ENCODE results near the gene C19orf33. TPM values are rescaled to one million over a fixed set of nuclear protein-coding genes. Genes with fewer than 3 reads are reported as not detected.

The C19orf33 gene
- total RNA-seq, 2 experiments from 2014 or later, result not detected

DNA sequence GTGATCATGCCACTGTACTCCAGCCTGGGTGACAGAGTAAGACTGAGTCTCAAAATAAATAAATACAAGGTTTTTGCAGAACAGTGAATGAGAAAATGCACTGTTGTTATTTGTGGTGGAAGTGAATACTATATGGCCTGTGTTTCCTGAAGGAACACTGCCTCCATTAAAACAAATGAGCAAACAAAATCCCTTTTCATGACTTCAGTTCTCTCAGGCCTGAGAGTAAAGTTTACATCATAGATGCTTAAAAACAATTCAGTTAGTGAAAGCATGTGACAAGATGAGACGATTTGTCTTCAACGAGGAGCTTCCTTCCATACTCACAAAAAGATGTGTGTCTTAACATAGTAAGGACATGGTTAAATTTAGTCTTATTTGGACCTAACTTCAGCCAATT is 25.3 kb upstream of the C19orf33 start:
- no peaks in the 10 kb centered on the region for H3K9me2 ChIP-seq (ENCODE audit: insufficient read depth, low read length)
- no peaks in the 10 kb centered on the region for H4K20me1 ChIP-seq (ENCODE audit: insufficient read depth, low read length)
- H2AFZ ChIP-seq (ENCODE audit: low read length), result no peak overlapping the region
- H3K36me3 ChIP-seq (ENCODE audit: insufficient read depth, low read length), result no peaks in the 10 kb centered on the region
- intact Hi-C loops (cut with micrococcal nuclease; ENCODE audit: unreplicated experiment), result no loop called here
- H3K27ac ChIP-seq (ENCODE audit: low read depth, low read length, poor library complexity, severe bottlenecking), result no peak overlapping the region
- H3K79me2 ChIP-seq (ENCODE audit: insufficient read depth, low read depth, low read length), result no peaks in the 10 kb centered on the region
- H3K4me1 ChIP-seq (ENCODE audit: insufficient read depth, low read length, poor library complexity, severe bottlenecking), result peaks cover 6% of the 10 kb centered on the region
- CTCF ChIA-PET (ENCODE audit: unreplicated experiment), result no interaction called here
- no peak overlapping the region for H3K4me2 ChIP-seq (ENCODE audit: low read length)
- no peak for DNase-seq (ENCODE audit: low spot score)
- no TSS peak for BruUV-seq (replicated peaks)
- TF ChIP-seq EZH2phosphoT487 (IDR thresholded peaks at IDR 0.05; ENCODE audit: borderline replicate concordance, low read depth, low read length), result no peak
- TF ChIP-seq, protein P1, sequence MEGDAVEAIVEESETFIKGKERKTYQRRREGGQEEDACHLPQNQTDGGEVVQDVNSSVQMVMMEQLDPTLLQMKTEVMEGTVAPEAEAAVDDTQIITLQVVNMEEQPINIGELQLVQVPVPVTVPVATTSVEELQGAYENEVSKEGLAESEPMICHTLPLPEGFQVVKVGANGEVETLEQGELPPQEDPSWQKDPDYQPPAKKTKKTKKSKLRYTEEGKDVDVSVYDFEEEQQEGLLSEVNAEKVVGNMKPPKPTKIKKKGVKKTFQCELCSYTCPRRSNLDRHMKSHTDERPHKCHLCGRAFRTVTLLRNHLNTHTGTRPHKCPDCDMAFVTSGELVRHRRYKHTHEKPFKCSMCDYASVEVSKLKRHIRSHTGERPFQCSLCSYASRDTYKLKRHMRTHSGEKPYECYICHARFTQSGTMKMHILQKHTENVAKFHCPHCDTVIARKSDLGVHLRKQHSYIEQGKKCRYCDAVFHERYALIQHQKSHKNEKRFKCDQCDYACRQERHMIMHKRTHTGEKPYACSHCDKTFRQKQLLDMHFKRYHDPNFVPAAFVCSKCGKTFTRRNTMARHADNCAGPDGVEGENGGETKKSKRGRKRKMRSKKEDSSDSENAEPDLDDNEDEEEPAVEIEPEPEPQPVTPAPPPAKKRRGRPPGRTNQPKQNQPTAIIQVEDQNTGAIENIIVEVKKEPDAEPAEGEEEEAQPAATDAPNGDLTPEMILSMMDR (conservative IDR thresholded peaks at IDR 0.05; ENCODE audit: low read length), result no peak
- H3K9me3 ChIP-seq (ENCODE audit: low read length), result no peaks in the 10 kb centered on the region
- POLR2A ChIA-PET, result no interaction called here
- H3K4me3 ChIP-seq (ENCODE audit: low read depth, low read length, poor library complexity, severe bottlenecking), result no peak overlapping the region

DNA sequence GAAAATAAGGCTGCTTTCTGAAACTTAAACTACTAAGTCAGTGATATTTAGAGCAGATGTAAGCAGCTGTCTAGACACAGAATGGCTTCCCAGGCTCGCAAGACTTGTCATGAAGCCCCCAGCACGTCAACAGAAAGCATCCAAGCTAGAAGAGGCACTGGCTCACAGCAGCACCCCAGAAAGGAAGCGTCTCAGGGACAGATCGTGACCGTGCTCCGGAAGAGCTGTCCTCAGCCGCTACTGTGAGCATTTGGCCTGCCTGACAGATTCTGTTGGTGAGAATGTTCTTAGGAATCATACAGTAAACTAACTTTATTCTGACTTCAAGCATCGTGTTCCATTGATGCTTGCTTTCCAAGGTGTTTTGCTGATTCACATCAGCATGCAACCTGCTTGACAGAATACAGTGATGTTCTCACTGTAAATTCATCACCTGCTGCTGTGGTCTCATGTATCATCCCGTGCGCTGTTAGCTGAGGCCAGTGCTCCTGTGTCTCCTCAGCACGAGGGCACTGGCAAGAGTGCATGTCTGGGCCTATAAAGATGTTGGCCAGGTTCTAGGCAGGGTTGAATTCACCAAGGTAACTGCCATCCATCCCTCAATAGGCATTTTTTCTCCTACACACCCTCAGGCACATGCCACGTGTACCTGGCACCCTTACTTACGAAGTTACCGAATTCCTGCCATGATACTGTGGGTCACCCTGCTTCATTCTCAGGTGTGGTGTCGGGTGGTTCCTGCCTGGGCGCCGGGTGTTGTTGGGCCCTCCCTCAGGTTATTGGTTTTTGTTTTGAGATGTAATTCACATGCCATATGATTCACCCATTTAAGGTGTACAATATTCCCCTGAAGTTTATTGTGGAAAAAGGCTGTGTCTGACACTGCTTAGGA is 23.8 kb upstream of the C19orf33 start:
- no peaks in the 10 kb centered on the region for H4K20me1 ChIP-seq (ENCODE audit: insufficient read depth, low read length)
- no peak overlapping the region for H3K4me3 ChIP-seq (ENCODE audit: low read depth, low read length, poor library complexity, severe bottlenecking)
- H3K27ac ChIP-seq (ENCODE audit: low read depth, low read length, poor library complexity, severe bottlenecking), result no peak overlapping the region
- peaks cover 19% of the 10 kb centered on the region for H3K4me1 ChIP-seq (ENCODE audit: insufficient read depth, low read length, poor library complexity, severe bottlenecking)
- ChIA-PET CTCF (ENCODE audit: unreplicated experiment) (no interaction called here), POLR2A (no interaction called here)
- H3K79me2 ChIP-seq (ENCODE audit: insufficient read depth, low read depth, low read length), result no peaks in the 10 kb centered on the region
- no peak for DNase-seq (ENCODE audit: low spot score)
- no peak for TF ChIP-seq EZH2phosphoT487 (IDR thresholded peaks at IDR 0.05; ENCODE audit: borderline replicate concordance, low read depth, low read length)
- TF ChIP-seq, protein P1 (conservative IDR thresholded peaks at IDR 0.05; ENCODE audit: low read length), result no peak
- intact Hi-C loops (cut with micrococcal nuclease; ENCODE audit: unreplicated experiment), result no loop called here
- H3K4me2 ChIP-seq (ENCODE audit: low read length), result no peak overlapping the region
- no peak overlapping the region for H2AFZ ChIP-seq (ENCODE audit: low read length)
- BruUV-seq (replicated peaks), result no TSS peak
- H3K9me3 ChIP-seq (ENCODE audit: low read length), result no peaks in the 10 kb centered on the region
- no peaks in the 10 kb centered on the region for H3K36me3 ChIP-seq (ENCODE audit: insufficient read depth, low read length)
- H3K9me2 ChIP-seq (ENCODE audit: insufficient read depth, low read length), result no peaks in the 10 kb centered on the region
